Large intestine (tissue), 3 donors: ENCODE data around the gene PRDM16. TPM values are rescaled to one million over a fixed set of nuclear protein-coding genes. Genes with fewer than 3 reads are reported as not detected.

ENCODE experiments used
- DNase-seq, 2 donors: peaks; one replicate each; pipeline versions ENCODE4 v3.0.0 to v3.0.0-alpha.2; 2013
- H3K27ac ChIP-seq: one replicate; pipeline ENCODE4 v1.5.1; 2013; ENCODE audit warnings: low read length
- H3K27me3 ChIP-seq: 2 replicates; pipeline ENCODE4 v1.6.1; 2013; ENCODE audit warnings: low read length; ENCODE audit not compliant: control insufficient read depth, insufficient read depth
- H3K36me3 ChIP-seq: 2 replicates; pipeline ENCODE4 v1.6.1; 2013; ENCODE audit warnings: low read length; ENCODE audit not compliant: control insufficient read depth, insufficient read depth
- H3K4me1 ChIP-seq: one replicate; pipeline ENCODE4 v1.6.1; 2013; ENCODE audit warnings: low read length; ENCODE audit not compliant: control insufficient read depth, insufficient read depth
- H3K4me3 ChIP-seq: one replicate; pipeline ENCODE4 v1.5.1; 2013; ENCODE audit warnings: low read length
- H3K9me3 ChIP-seq: one replicate; pipeline ENCODE4 v1.6.1; 2013; ENCODE audit warnings: mild to moderate bottlenecking, low read depth, low read length, moderate library complexity; ENCODE audit not compliant: control insufficient read depth
- WGBS: methylation state at CpG from one replicate; pipeline ENCODE4 v1.1.5; 2013; ENCODE audit warnings: low lambda C conversion rate; ENCODE audit not compliant: insufficient coverage; 5-methylcytosine and 5-hydroxymethylcytosine counted together
- polyA plus RNA-seq: library from polyadenylated mRNA; unstranded; fragments of 120-200 nt; gene quantifications from one replicate; pipeline ENCODE4 v1.2.1, GENCODE V29; 2013

Gene PRDM16
- polyA plus RNA-seq, 1 donor = 20.6 TPM

GRCh38 chr1:3272321-3273045 is 203.5 kb downstream of the PRDM16 start:
- no peak overlapping the region for H3K4me3 ChIP-seq
- H3K27me3 ChIP-seq = peaks cover 3% of the 10 kb centered on the region
- H3K36me3 ChIP-seq = no peaks in the 10 kb centered on the region
- peaks cover 4% of the 10 kb centered on the region for H3K9me3 ChIP-seq
- DNase-seq = no peak
- H3K27ac ChIP-seq = no peak overlapping the region
- WGBS = no CpG with 5 or more reads among the region's 29 CpGs
- peaks cover 3% of the 10 kb centered on the region for H3K4me1 ChIP-seq

- Histone ChIP-seq H3K36me3 (no peaks in the 10 kb centered on the region), H3K4me1 (peaks cover 3% of the 10 kb centered on the region), H3K27ac (no peak overlapping the region), H3K4me3 (no peak overlapping the region), H3K27me3 (peaks cover 3% of the 10 kb centered on the region), H3K9me3 (peaks cover 4% of the 10 kb centered on the region)
- WGBS = no CpG with 5 or more reads among the region's 4 CpGs
- DNase-seq = no peak
Observed at GRCh38 chr1:3273447-3273846, 204.4 kb downstream of the PRDM16 start.

- Histone ChIP-seq H3K27me3 (peaks cover 3% of the 10 kb centered on the region), H3K27ac (no peak overlapping the region), H3K9me3 (peaks cover 4% of the 10 kb centered on the region), H3K36me3 (no peaks in the 10 kb centered on the region), H3K4me3 (no peak overlapping the region), H3K4me1 (peaks cover 3% of the 10 kb centered on the region)
- no peak for DNase-seq
- no CpG with 5 or more reads among the region's 12 CpGs for WGBS
Observed at GRCh38 chr1:3274972-3275371, 206.0 kb downstream of the PRDM16 start.

GRCh38 chr1:3275471-3276340 is 206.7 kb downstream of the PRDM16 start:
- no peak for DNase-seq
- Histone ChIP-seq H3K36me3 (no peaks in the 10 kb centered on the region), H3K4me3 (no peak overlapping the region), H3K4me1 (peaks cover 3% of the 10 kb centered on the region), H3K27me3 (no peaks in the 10 kb centered on the region), H3K27ac (no peak overlapping the region), H3K9me3 (peaks cover 2% of the 10 kb centered on the region)
- WGBS = no CpG with 5 or more reads among the region's 37 CpGs

GRCh38 chr1:3276341-3276800 is 207.4 kb downstream of the PRDM16 start:
- no peak overlapping the region for H3K4me3 ChIP-seq
- H3K9me3 ChIP-seq = no peaks in the 10 kb centered on the region
- H3K4me1 ChIP-seq = no peaks in the 10 kb centered on the region
- no peaks in the 10 kb centered on the region for H3K27me3 ChIP-seq
- WGBS = no CpG with 5 or more reads among the region's 22 CpGs
- H3K36me3 ChIP-seq = no peaks in the 10 kb centered on the region
- no peak for DNase-seq
- no peak overlapping the region for H3K27ac ChIP-seq

GRCh38 chr1:3277011-3277471 is 208.0 kb downstream of the PRDM16 start:
- no peak overlapping the region for H3K27ac ChIP-seq

GRCh38 chr1:3277623-3278022 is 208.6 kb downstream of the PRDM16 start:
- Histone ChIP-seq H3K9me3 (no peaks in the 10 kb centered on the region), H3K27ac (no peak overlapping the region), H3K36me3 (no peaks in the 10 kb centered on the region), H3K4me3 (no peak overlapping the region), H3K4me1 (no peaks in the 10 kb centered on the region), H3K27me3 (no peaks in the 10 kb centered on the region)
- DNase-seq = no peak
- no CpG with 5 or more reads among the region's 19 CpGs for WGBS

More at GRCh38 chr1:3277011-3277471, 208.0 kb downstream of the PRDM16 start:
- Histone ChIP-seq H3K27me3 (no peaks in the 10 kb centered on the region), H3K4me1 (no peaks in the 10 kb centered on the region), H3K36me3 (no peaks in the 10 kb centered on the region), H3K9me3 (no peaks in the 10 kb centered on the region), H3K4me3 (no peak overlapping the region)
- no peak for DNase-seq
- WGBS = no CpG with 5 or more reads among the region's 15 CpGs

- no peak for DNase-seq
- Histone ChIP-seq H3K9me3 (no peaks in the 10 kb centered on the region), H3K4me3 (no peak overlapping the region), H3K27ac (no peak overlapping the region), H3K4me1 (peaks cover under 1% of the 10 kb centered on the region), H3K27me3 (peaks cover 4% of the 10 kb centered on the region), H3K36me3 (no peaks in the 10 kb centered on the region)
- no CpG with 5 or more reads among the region's 37 CpGs for WGBS
Observed at GRCh38 chr1:3278416-3279181, 209.6 kb downstream of the PRDM16 start.

GRCh38 chr1:3279182-3279470 is 210.1 kb downstream of the PRDM16 start:
- DNase-seq = no peak
- H3K4me1 ChIP-seq = peaks cover 5% of the 10 kb centered on the region
- H3K9me3 ChIP-seq = no peaks in the 10 kb centered on the region
- WGBS = no CpG with 5 or more reads among the region's 19 CpGs
- no peak overlapping the region for H3K4me3 ChIP-seq
- H3K36me3 ChIP-seq = no peaks in the 10 kb centered on the region
- H3K27me3 ChIP-seq = peaks cover 8% of the 10 kb centered on the region
- no peak overlapping the region for H3K27ac ChIP-seq

GRCh38 chr1:3281735-3282134 is 212.7 kb downstream of the PRDM16 start:
- H3K36me3 ChIP-seq = no peaks in the 10 kb centered on the region
- H3K27ac ChIP-seq = no peak overlapping the region
- WGBS = no CpG with 5 or more reads among the region's 8 CpGs
- peaks cover 8% of the 10 kb centered on the region for H3K27me3 ChIP-seq
- no peak overlapping the region for H3K4me3 ChIP-seq
- no peak for DNase-seq
- H3K9me3 ChIP-seq = no peaks in the 10 kb centered on the region
- peaks cover 29% of the 10 kb centered on the region for H3K4me1 ChIP-seq
